Measurements from ENCODE around the gene KIAA1328.

KIAA1328 gene

DNA sequence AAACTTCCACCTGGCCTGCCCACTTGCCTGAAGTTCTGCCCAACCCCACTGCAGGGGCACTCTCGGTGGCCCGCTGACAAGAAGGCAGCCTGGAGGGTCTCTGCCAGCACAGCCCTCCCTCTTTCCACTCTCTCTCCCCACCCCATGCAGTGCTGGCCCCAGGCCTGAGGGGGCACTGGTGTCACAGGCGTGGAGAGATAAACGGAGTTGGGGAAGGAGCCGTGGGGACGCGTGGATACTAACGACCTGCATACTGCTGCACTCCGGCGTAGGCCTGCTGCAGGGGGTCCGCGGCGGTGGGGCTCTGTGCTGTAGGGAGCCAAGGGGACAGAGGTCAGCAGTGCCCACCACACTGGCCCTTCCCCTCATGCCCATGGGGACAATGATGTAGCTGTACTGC is 437.4 kb downstream of the KIAA1328 start:
- DNase-seq (ENCODE audit: low read depth): no peak
- no peak overlapping the region for H3K4me3 ChIP-seq (ENCODE audit: control insufficient read depth, low read depth, low read length)
- TF ChIP-seq, protein P1, sequence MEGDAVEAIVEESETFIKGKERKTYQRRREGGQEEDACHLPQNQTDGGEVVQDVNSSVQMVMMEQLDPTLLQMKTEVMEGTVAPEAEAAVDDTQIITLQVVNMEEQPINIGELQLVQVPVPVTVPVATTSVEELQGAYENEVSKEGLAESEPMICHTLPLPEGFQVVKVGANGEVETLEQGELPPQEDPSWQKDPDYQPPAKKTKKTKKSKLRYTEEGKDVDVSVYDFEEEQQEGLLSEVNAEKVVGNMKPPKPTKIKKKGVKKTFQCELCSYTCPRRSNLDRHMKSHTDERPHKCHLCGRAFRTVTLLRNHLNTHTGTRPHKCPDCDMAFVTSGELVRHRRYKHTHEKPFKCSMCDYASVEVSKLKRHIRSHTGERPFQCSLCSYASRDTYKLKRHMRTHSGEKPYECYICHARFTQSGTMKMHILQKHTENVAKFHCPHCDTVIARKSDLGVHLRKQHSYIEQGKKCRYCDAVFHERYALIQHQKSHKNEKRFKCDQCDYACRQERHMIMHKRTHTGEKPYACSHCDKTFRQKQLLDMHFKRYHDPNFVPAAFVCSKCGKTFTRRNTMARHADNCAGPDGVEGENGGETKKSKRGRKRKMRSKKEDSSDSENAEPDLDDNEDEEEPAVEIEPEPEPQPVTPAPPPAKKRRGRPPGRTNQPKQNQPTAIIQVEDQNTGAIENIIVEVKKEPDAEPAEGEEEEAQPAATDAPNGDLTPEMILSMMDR (conservative IDR thresholded peaks at IDR 0.05; ENCODE audit: control insufficient read depth, insufficient read depth, low read depth, low read length): no peak

DNA sequence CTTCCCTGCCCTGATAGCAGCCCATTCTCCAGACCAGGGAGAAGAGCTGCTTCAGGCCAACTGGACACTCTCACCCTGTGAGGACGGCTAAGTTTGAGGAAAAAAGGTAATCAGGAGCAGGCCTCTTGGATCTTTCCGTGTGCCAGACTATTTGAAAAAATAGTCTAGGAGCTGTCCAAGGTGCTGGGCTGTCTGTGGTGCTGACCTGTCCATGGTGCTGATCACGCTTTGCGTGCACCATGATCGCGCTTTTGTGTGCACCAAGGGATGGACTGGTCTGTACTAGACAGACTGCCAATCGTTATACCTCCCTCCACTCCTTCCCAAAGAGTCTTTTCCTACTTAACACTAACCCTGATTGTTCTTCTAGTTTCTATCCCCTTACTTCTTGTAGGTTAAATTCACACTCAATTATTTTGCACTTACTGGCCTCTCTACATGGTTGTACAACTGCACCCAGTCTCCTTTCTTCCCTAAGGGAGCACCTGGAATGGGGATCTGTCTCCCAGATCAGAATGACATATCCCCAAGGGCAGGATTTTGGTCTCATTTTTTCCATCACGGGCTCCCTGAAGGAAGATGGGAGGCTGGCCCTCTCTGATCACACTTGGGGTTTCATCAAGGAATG is 441.2 kb downstream of the KIAA1328 start:
- TF ChIP-seq, protein P1 (conservative IDR thresholded peaks at IDR 0.05; ENCODE audit: control insufficient read depth, insufficient read depth, low read depth, low read length): no peak
- H3K4me3 ChIP-seq (ENCODE audit: control insufficient read depth, low read depth, low read length): no peak overlapping the region
- peak; percentile 48 for DNase-seq (ENCODE audit: low read depth)

DNA sequence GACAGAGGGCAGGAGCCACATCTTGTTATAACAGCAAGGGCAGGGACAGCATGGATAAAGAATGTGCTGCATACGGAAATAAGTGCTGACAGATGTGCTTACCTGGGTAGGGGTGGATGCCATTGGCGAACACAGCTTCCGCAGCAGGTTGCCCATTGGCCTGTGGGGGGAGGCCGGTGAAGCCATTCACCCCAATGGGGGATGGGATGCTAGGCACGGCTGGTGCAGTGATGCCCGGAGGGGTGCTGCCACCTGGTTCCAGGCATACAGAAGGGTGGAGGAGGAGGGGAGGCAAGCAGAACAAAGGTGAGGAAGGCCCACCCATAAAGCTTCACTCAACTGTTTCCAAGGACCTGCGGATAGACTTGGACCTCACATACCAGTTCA is 441.7 kb downstream of the KIAA1328 start:
- no peak overlapping the region for H3K4me3 ChIP-seq (ENCODE audit: control insufficient read depth, low read depth, low read length)
- no peak for DNase-seq (ENCODE audit: low read depth)
- TF ChIP-seq, protein P1 (conservative IDR thresholded peaks at IDR 0.05; ENCODE audit: control insufficient read depth, insufficient read depth, low read depth, low read length): no peak

DNA sequence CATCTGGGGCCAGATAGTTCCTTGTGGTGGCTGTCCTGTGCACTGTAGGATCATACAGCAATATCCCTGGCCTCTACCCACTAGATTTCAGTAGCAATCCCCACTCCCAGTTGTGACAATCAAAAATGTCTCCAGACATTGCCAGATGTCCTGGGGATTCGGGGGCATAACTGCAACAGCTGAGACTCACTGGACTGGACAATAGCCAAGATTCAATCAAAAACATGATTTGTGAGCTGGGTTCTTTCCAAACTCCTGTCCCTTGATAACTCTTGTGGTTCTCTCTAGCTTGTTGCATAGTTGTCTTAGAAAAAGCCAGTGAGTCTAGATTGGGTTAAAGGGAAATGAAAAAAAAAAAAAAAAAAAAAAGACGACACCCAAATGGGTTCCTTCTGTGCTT is 443.3 kb downstream of the KIAA1328 start:
- DNase-seq (ENCODE audit: low read depth): no peak
- TF ChIP-seq, protein P1 (conservative IDR thresholded peaks at IDR 0.05; ENCODE audit: control insufficient read depth, insufficient read depth, low read depth, low read length): no peak

DNA sequence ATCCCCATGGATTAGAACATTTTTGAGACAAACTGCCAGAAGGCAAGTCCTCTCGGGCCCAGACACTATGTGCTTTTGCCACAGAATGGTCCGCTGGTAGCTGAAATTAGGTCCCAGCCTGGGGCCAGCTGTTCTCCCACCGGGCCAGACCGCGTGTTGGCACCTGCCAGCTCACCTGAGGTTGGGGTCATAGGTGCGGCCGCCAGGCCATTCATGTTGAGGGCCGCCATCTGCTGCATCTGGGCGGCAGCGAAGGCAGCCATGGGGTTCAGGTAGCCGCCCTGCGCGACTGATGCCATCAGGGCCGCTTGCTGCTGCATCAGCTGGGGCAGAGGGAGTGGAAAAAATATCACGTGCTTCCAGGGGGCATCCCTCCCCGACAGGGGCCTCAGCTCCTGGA is 443.9 kb downstream of the KIAA1328 start:
- DNase-seq (ENCODE audit: low read depth): no peak
- H3K4me3 ChIP-seq (ENCODE audit: control insufficient read depth, low read depth, low read length): no peak overlapping the region
- TF ChIP-seq, protein P1 (conservative IDR thresholded peaks at IDR 0.05; ENCODE audit: control insufficient read depth, insufficient read depth, low read depth, low read length): no peak

More for the DNA sequence above, 443.3 kb downstream of the KIAA1328 start:
- no peak overlapping the region for H3K4me3 ChIP-seq (ENCODE audit: control insufficient read depth, low read depth, low read length)

DNA sequence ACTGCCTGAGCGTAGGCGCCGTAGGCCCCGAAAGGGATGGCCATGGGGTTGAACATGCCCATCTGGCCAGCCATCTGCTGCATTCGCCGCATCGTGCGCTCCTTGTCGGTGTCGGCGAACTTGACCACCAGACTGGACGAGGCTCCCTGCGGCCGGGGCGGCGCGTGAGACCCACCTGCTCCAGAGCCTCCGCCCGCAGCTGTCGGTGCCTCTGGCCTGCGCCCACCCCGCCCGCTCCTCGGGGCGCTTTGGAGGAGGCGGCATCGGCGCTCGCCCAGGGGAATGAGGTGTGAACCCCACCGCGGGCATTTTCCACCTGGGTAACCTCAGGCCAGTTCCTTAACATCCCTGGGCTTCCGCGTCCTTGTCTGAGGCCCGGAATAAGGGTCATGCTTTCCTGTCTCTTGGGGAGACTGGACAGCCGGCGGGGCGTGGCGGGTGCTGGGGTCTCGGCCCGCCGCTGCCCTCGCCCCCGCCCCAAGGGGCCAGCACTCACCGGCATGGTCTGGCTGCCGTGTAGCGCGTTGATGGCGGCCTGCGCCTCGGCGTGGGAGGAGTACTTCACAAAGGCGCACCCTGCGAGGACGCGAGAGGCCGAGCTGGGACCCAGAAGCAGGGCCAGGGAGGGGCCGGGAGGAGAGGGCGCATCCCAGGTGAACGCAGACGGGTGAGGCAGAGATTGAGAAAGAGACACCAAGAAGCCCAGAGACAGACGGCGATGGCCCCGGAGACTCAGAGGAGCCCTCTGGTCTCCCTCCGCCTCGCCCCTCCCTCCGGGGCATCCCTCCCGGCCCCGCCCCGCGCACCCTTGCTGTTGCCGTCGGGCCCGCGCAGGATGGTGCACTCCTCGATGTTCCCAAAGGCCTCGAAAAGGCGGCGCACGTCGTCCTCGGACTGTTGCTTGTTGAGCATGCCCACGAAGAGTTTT is 445.6 kb downstream of the KIAA1328 start:
- TF ChIP-seq, protein P1 (conservative IDR thresholded peaks at IDR 0.05; ENCODE audit: control insufficient read depth, insufficient read depth, low read depth, low read length): no peak
- no peak overlapping the region for H3K4me3 ChIP-seq (ENCODE audit: control insufficient read depth, low read depth, low read length)

More for the DNA sequence above, 445.6 kb downstream of the KIAA1328 start:
- no peak for DNase-seq (ENCODE audit: low read depth)
